ENCODE results near the gene AUH.

- TF ChIP-seq CTCF (IDR thresholded peaks at IDR 0.05) (no peak), POLR2A (IDR thresholded peaks at IDR 0.05) (no peak)
Observed at GRCh38 chr9:91347377-91347776, 14.3 kb downstream of the AUH start.

Data from esophagus squamous epithelium (tissue), 4 donors.